Measurements from ENCODE around the gene ARHGAP42. TPM values are rescaled to one million over a fixed set of nuclear protein-coding genes. Genes with fewer than 3 reads are reported as not detected.
A peak's percentile ranks its signal among the peaks of the same experiment; 100 is the strongest.

The ARHGAP42 gene
- total and polyA plus RNA-seq, 2 of the 4 experiments (the other 2 are of a cell fraction): 2.9 to 7.3 TPM

DNA sequence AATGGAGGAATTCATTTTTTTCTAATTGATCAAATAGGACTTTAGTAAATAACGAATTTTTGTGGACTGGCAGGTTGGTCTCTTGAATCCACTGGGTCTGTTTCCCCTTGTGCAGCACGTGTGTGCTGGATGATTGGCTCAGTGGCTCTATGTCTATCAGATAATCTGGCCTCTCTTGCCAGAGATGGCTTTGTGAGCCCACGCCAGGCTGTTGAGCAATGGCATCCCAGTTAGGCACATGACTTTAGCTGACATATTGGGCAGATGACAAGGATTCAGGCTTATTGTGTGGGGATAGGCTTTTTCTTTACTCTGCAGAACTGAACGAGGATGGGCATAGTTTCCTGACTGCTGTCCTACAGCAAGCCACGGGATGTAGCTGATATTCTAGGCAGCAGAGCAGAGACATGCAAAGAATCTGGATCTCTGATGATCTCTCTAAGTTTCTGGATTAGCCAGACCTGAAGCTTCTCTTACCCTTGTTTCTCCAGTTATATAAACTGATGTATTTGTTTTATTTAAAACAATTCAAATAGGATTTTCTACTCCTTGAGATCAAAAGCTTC is 144.9 kb downstream of the ARHGAP42 start:
- Histone ChIP-seq H3K9me1 (ENCODE audit: insufficient read depth, low read length) (peaks cover 6% of the 10 kb centered on the region; the same call in 1 of the 2 replicates), H3K4me3 (ENCODE audit: insufficient read depth, low read depth, low read length) (no peak overlapping the region), H3K4ac (ENCODE audit: low read depth, low read length) (peak overlapping the region; percentile 37; the same call in 1 of the 2 replicates), H3K4me2 (ENCODE audit: low read depth, low read length) (no peak overlapping the region), H3K9ac (ENCODE audit: low read depth, low read length) (no peak overlapping the region), H2BK15ac (ENCODE audit: low read depth, low read length) (peak overlapping the region; percentile 64; the same call in 1 of the 3 replicates), H4K91ac (ENCODE audit: insufficient read depth, low read depth, low read length) (no peak overlapping the region), H2AK9ac (replicated peaks; ENCODE audit: low read depth, low read length, poor library complexity) (no peak overlapping the region), H3K9me3 (ENCODE audit: control insufficient read depth, insufficient read depth, low read length) (no peaks in the 10 kb centered on the region), H2AFZ (replicated peaks; ENCODE audit: low read length, poor library complexity) (no peak overlapping the region), H2BK5ac (ENCODE audit: low read depth, low read length, poor library complexity, severe bottlenecking) (no peak overlapping the region), H4K20me1 (ENCODE audit: insufficient read depth, low read length) (peaks cover 7% of the 10 kb centered on the region; the same call in 1 of the 2 replicates), H4K5ac (ENCODE audit: low read depth, low read length) (no peak overlapping the region), H3K14ac (replicated peaks; ENCODE audit: low read depth, low read length) (no peak overlapping the region), H2BK120ac (ENCODE audit: low read depth, low read length) (peak overlapping the region; percentile 18; the same call in 1 of the 2 replicates), H3K27ac (ENCODE audit: insufficient read depth, low read length) (no peak overlapping the region), H3K27me3 (ENCODE audit: control insufficient read depth, insufficient read depth, low read length) (no peaks in the 10 kb centered on the region), H3K36me3 (ENCODE audit: control insufficient read depth, insufficient read depth, low read length) (no peaks in the 10 kb centered on the region), H2BK20ac (ENCODE audit: low read depth, low read length) (0 out of 2 replicates have a peak overlapping the region, but pooled peaks have one; percentile 0), H3K18ac (ENCODE audit: low read depth, low read length) (no peak overlapping the region; the same call in 1 of the 2 replicates), H3K4me1 (ENCODE audit: control insufficient read depth, insufficient read depth, low read length) (peaks cover 10% of the 10 kb centered on the region), H3K79me1 (ENCODE audit: low read depth in 1 of 2, low read length in 2 of 2) (peaks cover 0 to 29% of the 10 kb centered on the region in 2 experiments; a peak in 2 of 4 replicates), H3K56ac (ENCODE audit: extremely low read depth, insufficient read depth, low read length) (no peak overlapping the region), H4K8ac (ENCODE audit: low read depth in 2 of 2, low read length in 2 of 2) (no peak overlapping the region), H3K23ac (ENCODE audit: low read depth, low read length) (no peak overlapping the region), H2AK5ac (ENCODE audit: low read depth, low read length) (peak overlapping the region; percentile 48)
- POLR2A ChIA-PET (ENCODE audit: unreplicated experiment): no interaction called here
- dilution Hi-C loops (cut with HindIII; ENCODE audit: low sequenced_read_pairs, unreplicated experiment): no loop called here
- TF ChIP-seq SMC3 (IDR thresholded peaks at IDR 0.05; ENCODE audit: low read depth, low read length): no peak
- no peak for TF ChIP-seq MAZ (IDR thresholded peaks at IDR 0.05; ENCODE audit: borderline replicate concordance, low read depth, low read length)
- TF ChIP-seq, protein P1, sequence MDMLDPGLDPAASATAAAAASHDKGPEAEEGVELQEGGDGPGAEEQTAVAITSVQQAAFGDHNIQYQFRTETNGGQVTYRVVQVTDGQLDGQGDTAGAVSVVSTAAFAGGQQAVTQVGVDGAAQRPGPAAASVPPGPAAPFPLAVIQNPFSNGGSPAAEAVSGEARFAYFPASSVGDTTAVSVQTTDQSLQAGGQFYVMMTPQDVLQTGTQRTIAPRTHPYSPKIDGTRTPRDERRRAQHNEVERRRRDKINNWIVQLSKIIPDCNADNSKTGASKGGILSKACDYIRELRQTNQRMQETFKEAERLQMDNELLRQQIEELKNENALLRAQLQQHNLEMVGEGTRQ (IDR thresholded peaks at IDR 0.05; ENCODE audit: low read depth, low read length): no peak
- TF ChIP-seq, protein P2, sequence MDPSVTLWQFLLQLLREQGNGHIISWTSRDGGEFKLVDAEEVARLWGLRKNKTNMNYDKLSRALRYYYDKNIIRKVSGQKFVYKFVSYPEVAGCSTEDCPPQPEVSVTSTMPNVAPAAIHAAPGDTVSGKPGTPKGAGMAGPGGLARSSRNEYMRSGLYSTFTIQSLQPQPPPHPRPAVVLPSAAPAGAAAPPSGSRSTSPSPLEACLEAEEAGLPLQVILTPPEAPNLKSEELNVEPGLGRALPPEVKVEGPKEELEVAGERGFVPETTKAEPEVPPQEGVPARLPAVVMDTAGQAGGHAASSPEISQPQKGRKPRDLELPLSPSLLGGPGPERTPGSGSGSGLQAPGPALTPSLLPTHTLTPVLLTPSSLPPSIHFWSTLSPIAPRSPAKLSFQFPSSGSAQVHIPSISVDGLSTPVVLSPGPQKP (IDR thresholded peaks at IDR 0.05; ENCODE audit: borderline replicate concordance, low read depth, low read length): no peak
- peak; percentile 37; the same call in 1 of the 2 replicates for TF ChIP-seq CEBPB (IDR thresholded peaks at IDR 0.05; ENCODE audit: low read depth, low read length)
- TF ChIP-seq MAFK (IDR thresholded peaks at IDR 0.05; ENCODE audit: low read depth, low read length): no peak
- BruUV-seq (replicated peaks): no TSS peak
- intact Hi-C loops (cut with micrococcal nuclease): no loop called here
- ATAC-seq (ENCODE audit: low read depth) (peak; percentile 27; the same call in 1 of the 2 replicates), DNase-seq (no peak)
- WGBS, 2 experiments (ENCODE audit: extremely low coverage in 2 of 2, insufficient read length in 1 of 2): 80% methylated on average over 2 of the region's 5 CpGs; no CpG with 5 or more reads in 1 of the 2 experiments
- CTCF ChIA-PET: interaction anchor here (1.0 to 2.5 kb wide), 4 partner anchors 17 to 154 kb away, joined by 3 to 5 read pairs (median 4); partner anchors contain the start of gene ARHGAP42
- in situ Hi-C loops (cut with MboI; ENCODE audit: low sequenced_read_pairs): no loop called here

All from IMR-90 (cell line).